Transverse colon (tissue), 4 donors: ENCODE measurements around the gene BLTP1. TPM values are rescaled to one million over a fixed set of nuclear protein-coding genes. Genes with fewer than 3 reads are reported as not detected.

ENCODE experiments used
- DNase-seq: peaks from one replicate; pipeline ENCODE4 v3.0.0-alpha.2; 2019
- H3K27ac ChIP-seq, 4 donors: fragments of 200-600 bp; sonication (generic); 2 replicates each; pipeline ENCODE4 v1.5.1; 2016 to 2018; ENCODE audit warnings: inconsistent platforms in 4 of 4
- H3K27me3 ChIP-seq: fragments of 200-600 bp; sonication (generic); 2 replicates; pipeline ENCODE4 v1.5.1; 2017; ENCODE audit warnings: inconsistent platforms
- H3K36me3 ChIP-seq, 4 donors: fragments of 200-600 bp; sonication (generic); 2 replicates each; pipeline ENCODE4 v1.5.1; 2017 to 2019; ENCODE audit warnings: inconsistent platforms in 4 of 4
- H3K4me1 ChIP-seq, 4 donors: fragments of 200-600 bp; sonication (generic); 2 replicates each; pipeline ENCODE4 v1.5.1; 2017 to 2020; ENCODE audit warnings: inconsistent platforms in 4 of 4
- H3K4me3 ChIP-seq, 4 donors: fragments of 200-600 bp; sonication (generic); 1 replicate in 1 of 4; 2 replicates in 3 of 4; pipeline versions ENCODE4 v1.5.1 to v1.6.1; 2017 to 2019; ENCODE audit warnings: inconsistent platforms in 4 of 4
- H3K9me3 ChIP-seq, 2 donors: fragments of 200-600 bp; sonication (generic); 2 replicates each; pipeline ENCODE4 v1.5.1; 2017 to 2019; ENCODE audit warnings: inconsistent platforms in 2 of 2
- EP300 ChIP-seq: sonication (generic); formaldehyde crosslinking; IDR thresholded peaks from one replicate; pipeline ENCODE4 v1.6.1; 2017; ENCODE audit warnings: antibody characterized with exemption, low read depth
- POLR2A ChIP-seq: fragments of 450-650 bp; IDR thresholded peaks from one replicate; pipeline ENCODE4 v1.6.1; 2016; ENCODE audit warnings: antibody characterized with exemption, mild to moderate bottlenecking, moderate library complexity
- POLR2AphosphoS5 ChIP-seq, 3 donors: sonication (generic); formaldehyde crosslinking; IDR thresholded peaks; one replicate each; pipeline ENCODE4 v1.6.1; 2016; ENCODE audit warnings: antibody characterized with exemption in 3 of 3
- WGBS, 2 donors: methylation state at CpG; one replicate each; pipeline ENCODE4 v1.1.5; 2018; ENCODE audit warnings: low coverage in 1 of 2; 5-methylcytosine and 5-hydroxymethylcytosine counted together
- in situ Hi-C, 4 donors: fragments of 200-750 bp; cut with MboI; loops; one replicate each; pipeline versions ENCODE4 v1.15.0 to v1.15.1; 2017; ENCODE audit warnings: low sequenced_read_pairs in 3 of 4, low pct_ligation_motif_present in 1 of 4, low pct_unique_long_range_greater_than_20kb in 1 of 4
- intact Hi-C: fragments of 100-400 bp; cut with DNase I; formaldehyde crosslinking; loops from one replicate; pipeline ENCODE4 v1.15.1; 2023; ENCODE audit warnings: low total_unique reads
- total RNA-seq, 4 donors: library from RNA; depleted of rRNA; stranded (reverse); fragments of >200 nt; gene quantifications; one replicate each; pipeline ENCODE4 v1.1.0, GENCODE V29; 2016
- TF ChIP-seq, protein P1 (sequence below), 5 experiments: fragments of 200-600 bp in 3 of 5; fragments of 450-650 bp in 2 of 5; sonication (generic) in 3 of 5; IDR thresholded peaks; 1 replicate in 2 of 5; 2 replicates in 3 of 5; pipeline ENCODE4 v1.5.1; 2016 to 2017; ENCODE audit warnings: antibody characterized with exemption in 5 of 5, inconsistent platforms in 3 of 5, mild to moderate bottlenecking in 2 of 5, moderate library complexity in 1 of 5

The BLTP1 gene
- total RNA-seq, 4 donors from 2014 or later = 98.7 to 227 (median 150) TPM

DNA sequence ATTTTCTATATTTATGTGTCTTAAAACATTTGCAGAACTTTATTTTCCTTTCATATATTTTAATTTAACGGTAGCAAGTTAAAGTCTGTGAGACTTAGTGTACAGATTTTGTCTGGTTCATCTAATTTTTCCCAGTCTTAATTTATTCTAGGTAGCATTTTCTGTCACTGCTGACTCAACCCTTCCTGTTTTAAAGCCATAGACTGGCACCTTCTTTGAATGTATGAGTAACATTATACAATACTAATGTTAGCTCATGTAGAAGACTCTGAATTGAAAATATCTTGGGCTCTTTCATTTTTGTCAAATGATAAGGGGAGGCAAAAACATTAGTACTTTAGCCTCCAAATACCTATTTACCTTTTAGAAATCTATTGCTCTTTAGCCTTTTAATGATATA, 43.6 kb downstream of the BLTP1 start:
- intact Hi-C loops = no loop called here
- H3K36me3 ChIP-seq = peaks cover 0 to 51% (median 18%) of the 10 kb centered on the region in 4 donors
- H3K27me3 ChIP-seq = no peaks in the 10 kb centered on the region
- TF ChIP-seq POLR2A (no peak), POLR2AphosphoS5 (IDR thresholded peaks at IDR 0.05) (no peak), EP300 (no peak)
- TF ChIP-seq, protein P1, sequence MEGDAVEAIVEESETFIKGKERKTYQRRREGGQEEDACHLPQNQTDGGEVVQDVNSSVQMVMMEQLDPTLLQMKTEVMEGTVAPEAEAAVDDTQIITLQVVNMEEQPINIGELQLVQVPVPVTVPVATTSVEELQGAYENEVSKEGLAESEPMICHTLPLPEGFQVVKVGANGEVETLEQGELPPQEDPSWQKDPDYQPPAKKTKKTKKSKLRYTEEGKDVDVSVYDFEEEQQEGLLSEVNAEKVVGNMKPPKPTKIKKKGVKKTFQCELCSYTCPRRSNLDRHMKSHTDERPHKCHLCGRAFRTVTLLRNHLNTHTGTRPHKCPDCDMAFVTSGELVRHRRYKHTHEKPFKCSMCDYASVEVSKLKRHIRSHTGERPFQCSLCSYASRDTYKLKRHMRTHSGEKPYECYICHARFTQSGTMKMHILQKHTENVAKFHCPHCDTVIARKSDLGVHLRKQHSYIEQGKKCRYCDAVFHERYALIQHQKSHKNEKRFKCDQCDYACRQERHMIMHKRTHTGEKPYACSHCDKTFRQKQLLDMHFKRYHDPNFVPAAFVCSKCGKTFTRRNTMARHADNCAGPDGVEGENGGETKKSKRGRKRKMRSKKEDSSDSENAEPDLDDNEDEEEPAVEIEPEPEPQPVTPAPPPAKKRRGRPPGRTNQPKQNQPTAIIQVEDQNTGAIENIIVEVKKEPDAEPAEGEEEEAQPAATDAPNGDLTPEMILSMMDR (IDR thresholded peaks at IDR 0.05) = no peak
- WGBS, 2 donors = 79 to 100% methylated on average over 1 of the region's 1 CpG
- H3K9me3 ChIP-seq = no peaks in the 10 kb centered on the region
- H3K27ac ChIP-seq = no peak overlapping the region
- no peak overlapping the region for H3K4me3 ChIP-seq
- in situ Hi-C loops = no loop called here
- no peak for DNase-seq
- no peaks in the 10 kb centered on the region for H3K4me1 ChIP-seq

Other genes with a start within 250 kb of the BLTP1 start
- gene TRPC3, start 200.3 kb upstream of the BLTP1 start, total RNA-seq = 1 to 10 TPM in 3 of 4 donors, not detected in 1; 1.1 to 3.4 (median 1.7) TPM
- not detected for gene ADAD1, start 226.7 kb downstream of the BLTP1 start, total RNA-seq